WTC11 (cell line): Measurements from ENCODE around the gene CELSR2. TPM values are rescaled to one million over a fixed set of nuclear protein-coding genes. Genes with fewer than 3 reads are reported as not detected.

Source experiments
- total RNA-seq: library from RNA; stranded (reverse); gene quantifications from 3 replicates; pipeline ENCODE4 v1.2.3, GENCODE V29; 2021

CELSR2 gene
- total RNA-seq, 1 experiment from 2014 or later: 31.3 TPM

Other genes starting within 250 kb of the CELSR2 start
- 6.9 to 8.0 TPM (median 7.0 TPM) in 3 replicates for gene WDR47, start 207.4 kb upstream of the CELSR2 start, total RNA-seq
- gene TAF13, start 173.5 kb upstream of the CELSR2 start, total RNA-seq: 35.2 to 43.0 TPM (median 37.3 TPM) in 3 replicates
- 15.6 to 18.7 TPM (median 16.0 TPM) in 3 replicates for gene TMEM167B, start 158.8 kb upstream of the CELSR2 start, total RNA-seq
- gene ELAPOR1, start 135.4 kb upstream of the CELSR2 start, total RNA-seq: 1.1 to 1.5 TPM (median 1.3 TPM) in 3 replicates
- 126 to 149 TPM (median 129 TPM) in 3 replicates for gene SARS1, start 35.6 kb upstream of the CELSR2 start, total RNA-seq
- gene PSRC1, start 33.6 kb downstream of the CELSR2 start, total RNA-seq: 56.9 to 68.4 TPM (median 64.1 TPM) in 3 replicates
- gene MYBPHL, start 57.5 kb downstream of the CELSR2 start, total RNA-seq: 0.23 to 1.2 TPM (median 0.94 TPM) in 3 replicates
- 50.2 to 60.8 TPM (median 55.9 TPM) in 3 replicates for gene SORT1, start 148.4 kb downstream of the CELSR2 start, total RNA-seq
- 115 to 150 TPM (median 119 TPM) in 3 replicates for gene PSMA5, start 176.9 kb downstream of the CELSR2 start, total RNA-seq
- gene SYPL2, start 217.0 kb downstream of the CELSR2 start, total RNA-seq: 3.0 to 3.7 TPM (median 3.5 TPM) in 3 replicates
- 8.9 to 11.1 TPM (median 10.9 TPM) in 3 replicates for gene ATXN7L2, start 234.4 kb downstream of the CELSR2 start, total RNA-seq
- 5.1 to 6.7 TPM (median 6.5 TPM) in 3 replicates for gene CYB561D1, start 244.6 kb downstream of the CELSR2 start, total RNA-seq